ENCODE data around the gene XPO6.
A peak's percentile ranks its signal among the peaks of the same experiment; 100 is the strongest.

Gene XPO6, protein sequence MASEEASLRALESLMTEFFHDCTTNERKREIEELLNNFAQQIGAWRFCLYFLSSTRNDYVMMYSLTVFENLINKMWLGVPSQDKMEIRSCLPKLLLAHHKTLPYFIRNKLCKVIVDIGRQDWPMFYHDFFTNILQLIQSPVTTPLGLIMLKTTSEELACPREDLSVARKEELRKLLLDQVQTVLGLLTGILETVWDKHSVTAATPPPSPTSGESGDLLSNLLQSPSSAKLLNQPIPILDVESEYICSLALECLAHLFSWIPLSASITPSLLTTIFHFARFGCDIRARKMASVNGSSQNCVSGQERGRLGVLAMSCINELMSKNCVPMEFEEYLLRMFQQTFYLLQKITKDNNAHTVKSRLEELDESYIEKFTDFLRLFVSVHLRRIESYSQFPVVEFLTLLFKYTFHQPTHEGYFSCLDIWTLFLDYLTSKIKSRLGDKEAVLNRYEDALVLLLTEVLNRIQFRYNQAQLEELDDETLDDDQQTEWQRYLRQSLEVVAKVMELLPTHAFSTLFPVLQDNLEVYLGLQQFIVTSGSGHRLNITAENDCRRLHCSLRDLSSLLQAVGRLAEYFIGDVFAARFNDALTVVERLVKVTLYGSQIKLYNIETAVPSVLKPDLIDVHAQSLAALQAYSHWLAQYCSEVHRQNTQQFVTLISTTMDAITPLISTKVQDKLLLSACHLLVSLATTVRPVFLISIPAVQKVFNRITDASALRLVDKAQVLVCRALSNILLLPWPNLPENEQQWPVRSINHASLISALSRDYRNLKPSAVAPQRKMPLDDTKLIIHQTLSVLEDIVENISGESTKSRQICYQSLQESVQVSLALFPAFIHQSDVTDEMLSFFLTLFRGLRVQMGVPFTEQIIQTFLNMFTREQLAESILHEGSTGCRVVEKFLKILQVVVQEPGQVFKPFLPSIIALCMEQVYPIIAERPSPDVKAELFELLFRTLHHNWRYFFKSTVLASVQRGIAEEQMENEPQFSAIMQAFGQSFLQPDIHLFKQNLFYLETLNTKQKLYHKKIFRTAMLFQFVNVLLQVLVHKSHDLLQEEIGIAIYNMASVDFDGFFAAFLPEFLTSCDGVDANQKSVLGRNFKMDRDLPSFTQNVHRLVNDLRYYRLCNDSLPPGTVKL

DNA sequence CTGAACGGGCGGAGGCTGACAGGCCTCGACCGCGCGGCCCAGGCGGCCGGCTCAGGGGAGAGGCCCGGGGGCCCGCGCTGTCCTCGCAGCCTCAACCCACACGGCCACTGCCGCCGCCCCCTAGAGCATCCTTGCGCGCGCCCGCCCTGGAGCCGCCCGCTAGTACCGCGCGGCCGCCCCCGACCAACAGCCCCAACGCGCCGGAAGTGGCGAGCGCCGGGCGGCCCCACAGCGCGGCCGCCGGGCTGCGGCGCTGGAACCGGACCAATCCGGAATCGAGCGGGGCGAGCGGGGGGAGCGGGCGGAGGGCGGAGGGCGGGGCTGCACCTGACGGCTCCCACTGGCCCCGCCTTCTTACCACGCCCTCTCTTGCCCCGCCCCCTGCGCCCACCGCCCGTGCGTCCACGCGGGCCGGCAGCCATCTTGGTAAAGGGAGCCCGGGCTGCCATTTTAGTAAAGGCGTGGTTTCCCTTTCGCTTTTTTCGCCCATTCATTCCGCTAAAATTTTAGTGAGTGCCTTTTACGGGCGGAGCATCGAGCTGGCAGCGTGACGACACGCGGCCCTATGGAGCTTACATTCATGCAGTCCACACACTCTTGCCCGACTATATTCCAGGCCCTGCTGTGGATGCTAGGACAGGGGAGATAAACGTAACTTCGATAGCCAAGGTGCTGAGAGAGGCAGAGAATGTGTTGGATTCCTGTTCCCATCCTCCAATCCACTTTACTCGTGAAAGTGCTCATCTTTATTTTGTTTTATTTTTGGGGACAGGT, at the start of gene XPO6:
XPO6 (minus strand) TSS at position 208 of the 774 bp plus-strand sequence. CDS start 597 bp downstream, outside the sequence.
- FAIRE-seq: no peak
- TF ChIP-seq, protein P1, sequence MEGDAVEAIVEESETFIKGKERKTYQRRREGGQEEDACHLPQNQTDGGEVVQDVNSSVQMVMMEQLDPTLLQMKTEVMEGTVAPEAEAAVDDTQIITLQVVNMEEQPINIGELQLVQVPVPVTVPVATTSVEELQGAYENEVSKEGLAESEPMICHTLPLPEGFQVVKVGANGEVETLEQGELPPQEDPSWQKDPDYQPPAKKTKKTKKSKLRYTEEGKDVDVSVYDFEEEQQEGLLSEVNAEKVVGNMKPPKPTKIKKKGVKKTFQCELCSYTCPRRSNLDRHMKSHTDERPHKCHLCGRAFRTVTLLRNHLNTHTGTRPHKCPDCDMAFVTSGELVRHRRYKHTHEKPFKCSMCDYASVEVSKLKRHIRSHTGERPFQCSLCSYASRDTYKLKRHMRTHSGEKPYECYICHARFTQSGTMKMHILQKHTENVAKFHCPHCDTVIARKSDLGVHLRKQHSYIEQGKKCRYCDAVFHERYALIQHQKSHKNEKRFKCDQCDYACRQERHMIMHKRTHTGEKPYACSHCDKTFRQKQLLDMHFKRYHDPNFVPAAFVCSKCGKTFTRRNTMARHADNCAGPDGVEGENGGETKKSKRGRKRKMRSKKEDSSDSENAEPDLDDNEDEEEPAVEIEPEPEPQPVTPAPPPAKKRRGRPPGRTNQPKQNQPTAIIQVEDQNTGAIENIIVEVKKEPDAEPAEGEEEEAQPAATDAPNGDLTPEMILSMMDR (IDR thresholded peaks at IDR 0.05; ENCODE audit: insufficient read depth, missing control alignments): no peak

DNA sequence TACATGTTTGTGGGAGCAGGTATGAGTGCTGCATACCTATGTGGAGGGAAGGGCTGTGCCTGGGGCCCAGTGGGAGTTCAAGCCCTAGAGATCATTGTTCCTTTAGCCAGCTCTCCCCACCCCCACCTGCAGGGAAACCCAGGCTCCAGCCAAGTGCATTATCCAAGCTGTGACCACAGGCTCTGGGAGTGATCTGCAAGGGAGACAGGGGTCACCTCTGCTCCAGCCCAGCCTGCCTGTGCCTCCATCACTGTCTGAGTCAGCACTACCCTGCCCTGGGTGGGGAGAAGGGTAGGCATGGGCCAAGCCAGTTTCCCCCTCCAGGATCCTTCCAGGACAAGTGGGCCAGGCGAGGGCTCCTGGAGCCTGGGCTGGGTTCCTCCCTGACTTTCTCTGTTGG, 48.4 kb upstream of the XPO6 start:
- TF ChIP-seq, protein P1 (IDR thresholded peaks at IDR 0.05; ENCODE audit: insufficient read depth, missing control alignments): no peak

More for the DNA sequence above, at the start of gene XPO6:
- peak; percentile 72 for DNase-seq (ENCODE audit: insufficient read length, low spot score)

DNA sequence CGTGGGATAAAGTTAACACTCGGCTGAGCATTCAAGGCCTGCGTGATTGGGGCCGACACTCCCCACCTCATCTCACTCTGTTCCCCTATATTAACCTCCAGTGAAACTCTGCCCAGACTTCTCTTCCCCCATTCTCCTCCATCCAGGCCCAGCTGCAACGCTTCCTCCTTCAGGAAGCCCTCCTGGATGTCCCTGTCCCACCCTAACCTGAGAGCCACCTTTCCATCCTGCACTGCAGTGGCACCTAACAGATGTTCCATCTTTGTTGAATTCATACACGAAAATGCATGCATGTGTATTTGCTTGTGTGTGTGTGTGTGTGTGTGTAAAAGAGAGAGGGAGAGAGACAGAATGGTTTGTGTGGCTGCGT, 48.0 kb upstream of the XPO6 start:
- no peak for DNase-seq (ENCODE audit: insufficient read length, low spot score)
- TF ChIP-seq, protein P1 (IDR thresholded peaks at IDR 0.05; ENCODE audit: insufficient read depth, missing control alignments): no peak
- FAIRE-seq: no peak

More for the DNA sequence above, 48.4 kb upstream of the XPO6 start:
- DNase-seq (ENCODE audit: insufficient read length, low spot score) (no peak), FAIRE-seq (no peak)

DNA sequence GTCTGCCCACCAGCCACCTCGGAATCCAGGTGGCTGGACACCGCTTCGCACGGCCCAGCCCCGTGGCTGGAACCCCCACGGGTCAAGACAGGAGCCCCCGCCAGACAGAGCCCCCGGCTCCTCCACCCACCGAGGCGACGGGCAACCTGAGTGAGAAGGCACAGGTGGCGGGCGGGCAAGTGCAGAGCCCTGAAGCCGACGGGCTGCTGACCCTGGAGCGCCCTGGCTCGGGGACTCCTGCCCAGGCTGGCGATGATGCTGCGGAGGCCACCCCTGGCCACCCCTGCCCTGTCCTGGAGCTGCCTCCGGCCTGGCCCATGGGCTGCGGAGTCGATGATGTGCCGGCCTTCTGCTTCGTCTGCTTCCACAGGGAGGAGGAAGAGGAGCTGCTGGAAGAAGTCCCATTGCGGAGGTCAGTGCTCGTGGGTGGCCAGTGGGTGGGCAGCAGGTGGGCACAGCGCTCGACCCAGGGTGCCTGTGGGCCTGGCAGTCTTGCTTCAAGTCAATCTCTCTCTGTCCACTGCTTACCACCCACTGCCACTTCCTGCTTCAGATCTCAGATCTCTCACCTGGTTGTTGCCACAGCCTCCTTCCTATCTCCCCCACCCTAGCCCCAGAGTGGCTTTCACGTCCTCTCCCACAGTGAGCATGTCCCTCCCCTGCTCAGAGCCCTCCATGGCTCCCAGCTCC, 47.5 kb upstream of the XPO6 start:
- DNase-seq (ENCODE audit: insufficient read length, low spot score): no peak
- FAIRE-seq: no peak

DNA sequence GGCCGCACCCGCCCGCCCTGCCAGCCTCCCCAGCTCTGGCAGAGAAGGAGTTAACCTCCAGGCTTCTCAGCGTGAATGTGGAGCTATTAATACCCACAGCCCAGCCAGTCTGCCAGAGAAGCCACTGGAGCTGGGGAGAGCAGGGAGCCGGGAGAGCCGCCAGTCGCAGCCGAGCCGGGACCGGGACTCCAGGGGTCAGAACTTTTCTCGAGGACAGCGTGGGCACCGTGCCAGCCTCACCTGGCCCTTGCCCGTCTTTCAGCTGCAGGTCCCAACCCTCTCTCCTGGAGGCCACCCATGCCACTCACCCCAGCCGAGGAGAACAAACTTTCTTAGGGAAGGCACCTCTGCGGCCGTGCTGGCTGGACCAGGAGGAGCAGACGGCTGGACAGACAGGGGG, 46.8 kb upstream of the XPO6 start:
- no peak for DNase-seq (ENCODE audit: insufficient read length, low spot score)
- no peak for FAIRE-seq
- TF ChIP-seq, protein P1 (IDR thresholded peaks at IDR 0.05; ENCODE audit: insufficient read depth, missing control alignments): no peak

More for the DNA sequence above, 47.5 kb upstream of the XPO6 start:
- TF ChIP-seq, protein P1 (IDR thresholded peaks at IDR 0.05; ENCODE audit: insufficient read depth, missing control alignments): no peak

DNA sequence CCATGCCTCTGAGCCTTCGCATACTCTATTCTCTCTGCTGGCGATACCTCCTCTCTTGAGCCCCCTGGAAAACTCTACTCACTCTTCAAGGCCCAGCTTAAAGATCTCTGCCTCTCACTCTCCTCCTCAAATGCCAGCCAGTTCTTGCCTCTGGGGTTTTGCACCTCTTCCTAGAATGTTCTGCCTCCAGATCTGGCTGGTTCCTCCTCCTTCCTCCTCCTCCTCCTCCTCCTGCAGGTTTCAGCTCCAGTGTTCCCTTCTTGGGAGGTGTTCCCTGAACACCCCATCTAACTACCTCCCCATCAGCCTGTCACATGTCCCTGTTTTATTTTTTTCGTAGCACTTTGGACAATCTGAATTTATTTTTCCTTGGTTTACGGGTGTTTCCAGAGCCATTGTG, 45.5 kb upstream of the XPO6 start:
- DNase-seq (ENCODE audit: insufficient read length, low spot score) (no peak), FAIRE-seq (no peak)
- TF ChIP-seq, protein P1 (IDR thresholded peaks at IDR 0.05; ENCODE audit: insufficient read depth, missing control alignments): no peak
